Right ventricle myocardium inferior (tissue), 1 donor: ENCODE data around the gene PLCB4. TPM values are rescaled to one million over a fixed set of nuclear protein-coding genes. Genes with fewer than 3 reads are reported as not detected.
A peak's percentile ranks its signal among the peaks of the same experiment; 100 is the strongest.

ENCODE experiments used
- ATAC-seq: fragments of 200-7000 bp; cut with Tn5 transposase; one replicate; pipeline ENCODE4 v1.9.1; 2020; ENCODE audit warnings: mild to moderate bottlenecking, moderate library complexity
- DNase-seq: peaks from one replicate; pipeline ENCODE4 v3.0.0; 2021; ENCODE audit errors: missing footprints
- intact Hi-C: fragments of 100-400 bp; cut with DNase I; formaldehyde crosslinking; loops from one replicate; pipeline ENCODE4 v1.11.0; 2022
- total RNA-seq: library from RNA; stranded (reverse); fragmentation: NEBNext Ultra II Directional; extraction: Animal tissue kit (Norgen Biotek cat#: 25700); gene quantifications from one replicate; pipeline ENCODE4 v1.2.1, GENCODE V29; 2021
- donor health status: DM: no; HTN: yes; CAD: no; lungs with severe emphysema.

PLCB4 gene
- total RNA-seq, 1 donor from 2014 or later: 27.7 TPM

DNA sequence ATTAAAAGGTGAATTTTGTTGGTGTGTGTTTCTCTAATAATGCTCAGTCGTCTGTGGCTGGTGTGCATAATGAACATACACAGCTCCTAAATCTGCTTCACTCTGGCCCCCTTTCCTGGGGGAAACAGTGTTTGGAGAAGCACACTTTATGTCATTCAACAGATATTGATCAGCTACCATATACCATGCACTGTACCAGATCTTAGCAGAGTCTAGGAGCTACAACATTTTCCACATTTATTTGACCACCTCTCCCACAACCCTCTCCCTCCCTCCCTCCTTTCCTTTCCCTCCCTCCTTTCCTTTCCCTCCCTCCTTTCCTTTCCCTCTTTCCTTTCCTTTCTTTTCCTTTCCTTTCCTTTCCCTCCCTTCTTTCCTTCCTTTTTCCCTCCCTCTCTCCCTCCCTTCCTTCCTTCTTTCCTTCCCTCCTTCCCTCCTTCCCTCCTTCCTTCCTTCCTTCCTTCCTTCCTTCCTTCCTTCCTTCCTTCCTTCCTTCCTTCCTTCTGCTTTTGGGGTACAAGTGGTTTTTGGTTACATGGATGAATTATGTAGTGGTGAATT lies 85.7 kb downstream of the PLCB4 start:
- no peak for ATAC-seq
- intact Hi-C loops: no loop called here
- DNase-seq: no peak

DNA sequence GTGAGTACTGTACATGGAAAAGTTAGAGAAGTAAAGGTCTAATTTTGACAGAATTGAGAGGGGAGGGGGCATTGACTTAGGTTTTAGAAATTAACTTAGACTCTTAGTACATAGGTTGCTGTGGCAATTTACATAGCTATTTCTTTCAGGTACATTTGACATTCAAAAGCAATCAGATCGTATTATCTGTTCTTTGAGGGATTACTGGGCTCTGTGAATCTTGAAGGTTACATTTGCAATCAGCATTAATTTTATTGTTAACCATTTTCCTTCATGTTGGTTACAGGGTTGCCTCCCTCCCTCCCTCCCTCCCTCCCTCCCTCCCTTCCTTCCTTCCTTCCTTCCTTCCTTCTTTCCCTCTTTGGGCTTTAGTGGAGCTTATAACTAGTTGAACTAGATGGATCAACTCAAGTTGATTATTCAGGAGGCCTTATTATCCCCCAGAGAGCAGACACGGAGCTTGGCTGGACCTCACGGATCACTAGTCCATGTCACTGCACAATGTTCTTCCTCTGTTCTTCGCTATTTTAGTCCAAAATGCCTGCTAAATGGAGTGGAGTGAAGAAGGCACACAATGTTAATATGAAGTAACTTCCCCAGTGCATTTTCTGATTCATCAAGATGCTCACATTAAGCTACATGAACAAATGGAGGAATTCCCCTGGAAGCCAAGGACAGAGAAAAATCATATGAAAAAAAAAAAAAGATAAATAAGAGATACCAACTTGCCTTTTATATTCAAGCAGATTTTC lies 87.8 kb downstream of the PLCB4 start:
- ATAC-seq (no peak), DNase-seq (no peak)
- intact Hi-C loops: no loop called here

- no peak for ATAC-seq
- intact Hi-C loops: loop anchor here (5.0 kb wide), 3 partner anchors 38 to 173 kb away; no protein-coding TSS in a partner anchor
These were observed 91.4 kb downstream of the PLCB4 start for GRCh38 chr20:9160331-9160730.

DNA sequence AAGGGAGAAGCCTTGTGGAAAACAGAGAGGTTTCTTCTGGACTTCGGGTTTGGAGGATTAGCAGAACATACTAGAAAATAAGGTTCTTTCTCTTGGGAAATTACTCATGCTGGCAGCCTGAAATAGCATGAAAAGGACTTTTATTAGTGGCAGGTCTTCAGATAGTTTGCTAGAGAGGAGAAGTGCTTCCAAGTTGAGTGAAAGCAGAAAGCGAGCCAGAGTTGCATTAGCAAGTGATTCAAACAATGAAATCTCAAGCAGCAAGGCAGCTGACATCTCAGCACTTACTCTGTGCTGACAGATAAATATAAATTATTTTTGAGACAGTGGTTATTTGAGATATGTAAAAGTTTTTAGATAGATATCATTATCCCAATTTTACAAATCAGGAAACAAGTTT lies 91.9 kb downstream of the PLCB4 start:
- intact Hi-C loops: loop anchor here (5.0 kb wide), 3 partner anchors 38 to 173 kb away; no protein-coding TSS in a partner anchor
- ATAC-seq: peak; percentile 62

More at GRCh38 chr20:9160331-9160730, 91.4 kb downstream of the PLCB4 start:
- DNase-seq: no peak

GRCh38 chr20:9161311-9161710 lies 92.4 kb downstream of the PLCB4 start:
- no peak for DNase-seq
- no peak for ATAC-seq
- intact Hi-C loops: loop anchor here (5.0 kb wide), 3 partner anchors 39 to 174 kb away; no protein-coding TSS in a partner anchor

More for the DNA sequence above, 91.9 kb downstream of the PLCB4 start:
- no peak for DNase-seq

DNA sequence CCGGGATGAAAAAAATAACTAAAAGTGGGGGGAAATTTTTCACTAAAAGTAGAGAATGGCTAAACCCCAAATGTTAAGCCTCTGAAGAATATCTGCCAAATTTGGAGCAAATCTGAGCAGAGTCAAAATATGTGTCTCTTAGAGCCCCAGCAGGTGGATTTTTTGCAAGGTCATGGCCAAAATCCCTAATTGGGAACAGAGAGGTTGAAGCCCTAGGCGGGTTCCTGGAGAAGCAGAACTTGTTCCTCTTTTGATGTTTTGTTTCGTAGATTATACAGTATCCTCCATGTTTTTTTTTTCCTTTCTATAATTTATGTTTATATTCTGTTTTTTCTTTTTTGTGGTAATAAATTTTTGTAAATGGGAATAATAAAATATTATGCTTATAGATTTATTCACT lies 94.4 kb downstream of the PLCB4 start:
- intact Hi-C loops: loop anchor here (5.0 kb wide), 3 partner anchors 41 to 176 kb away; no protein-coding TSS in a partner anchor
- DNase-seq (no peak), ATAC-seq (no peak)

DNA sequence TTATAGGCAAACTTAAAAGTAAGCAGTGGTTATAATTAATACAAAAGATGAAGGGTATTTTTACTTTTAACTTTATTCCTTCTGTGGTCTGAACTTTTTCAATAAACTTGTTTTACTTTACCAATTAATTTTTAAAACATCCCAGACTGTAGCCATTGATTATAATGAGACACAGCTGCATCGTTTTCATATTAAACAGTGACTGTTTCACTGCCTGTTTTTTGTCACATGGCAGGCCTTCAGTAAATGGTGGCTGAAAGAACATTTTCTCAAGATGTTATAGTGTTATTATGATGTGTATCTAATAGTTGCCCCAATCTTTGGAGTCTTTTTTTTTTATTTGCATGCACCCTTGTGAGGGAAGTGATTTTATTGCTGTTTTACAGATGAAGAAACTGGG lies 95.1 kb downstream of the PLCB4 start:
- intact Hi-C loops: loop anchor here (5.0 kb wide), 3 partner anchors 42 to 177 kb away; no protein-coding TSS in a partner anchor
- ATAC-seq (no peak), DNase-seq (no peak)

DNA sequence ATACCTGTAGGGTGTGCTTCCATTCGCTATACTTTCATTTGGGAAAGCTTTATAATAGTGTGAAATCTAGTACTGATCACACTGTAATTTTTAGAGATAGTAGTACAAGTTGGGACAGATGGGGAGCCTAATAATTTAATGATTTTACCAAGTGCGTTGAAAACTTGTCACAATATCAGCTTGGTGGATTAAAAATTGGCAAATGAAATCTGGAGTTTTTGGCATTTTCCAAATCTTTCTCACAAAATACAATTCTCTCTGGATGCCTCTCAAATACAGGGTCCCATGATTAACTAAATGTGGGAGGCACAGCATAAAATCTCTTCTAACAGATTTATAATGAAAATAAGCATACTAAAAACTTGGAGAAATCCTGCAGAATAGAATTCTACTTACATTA lies 96.4 kb downstream of the PLCB4 start:
- DNase-seq (no peak), ATAC-seq (no peak)
- intact Hi-C loops: no loop called here

- intact Hi-C loops: no loop called here
- ATAC-seq (peak; percentile 50), DNase-seq (no peak)
These were observed 97.4 kb downstream of the PLCB4 start for GRCh38 chr20:9166153-9166780.

GRCh38 chr20:9169409-9169808 lies 100.5 kb downstream of the PLCB4 start:
- ATAC-seq: no peak
- intact Hi-C loops: no loop called here
- no peak for DNase-seq

DNA sequence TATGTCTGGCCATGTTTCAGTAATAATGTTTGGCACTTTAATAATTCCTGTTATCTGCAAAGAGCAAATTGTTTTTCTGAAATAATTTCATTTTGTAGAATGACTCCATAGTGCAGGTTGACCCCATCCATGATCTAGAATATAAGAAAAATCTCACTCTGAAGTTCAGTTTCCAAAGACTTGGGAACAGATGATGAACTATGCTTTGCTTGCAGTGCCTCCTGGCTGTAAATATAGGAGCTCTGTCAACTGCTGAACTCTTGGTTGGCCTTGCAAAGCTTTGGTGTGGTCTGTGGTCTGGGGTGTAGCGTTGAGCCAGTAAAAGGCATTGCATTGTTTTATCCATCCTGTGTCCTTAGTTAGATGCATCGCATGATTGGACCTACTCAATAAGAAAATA lies 104.0 kb downstream of the PLCB4 start:
- intact Hi-C loops: loop anchor here (5.0 to 10.0 kb wide), 2 partner anchors 39 to 318 kb away; no protein-coding TSS in a partner anchor
- no peak for DNase-seq
- peak; percentile 34 for ATAC-seq

- intact Hi-C loops: loop anchor here (10.0 kb wide), 1 partner anchor 322 kb away; no protein-coding TSS in a partner anchor
- no peak for ATAC-seq
- DNase-seq: no peak
These were observed 108.4 kb downstream of the PLCB4 start for GRCh38 chr20:9177278-9177677.

GRCh38 chr20:9179193-9179802 lies 110.4 kb downstream of the PLCB4 start:
- ATAC-seq (no peak), DNase-seq (no peak)
- intact Hi-C loops: loop anchor here (10.0 kb wide), 1 partner anchor 324 kb away; no protein-coding TSS in a partner anchor

- intact Hi-C loops: loop anchor here (10.0 kb wide), 1 partner anchor 325 kb away; no protein-coding TSS in a partner anchor
- ATAC-seq (no peak), DNase-seq (no peak)
These were observed 111.0 kb downstream of the PLCB4 start for GRCh38 chr20:9179867-9180266.

GRCh38 chr20:9180481-9181257 lies 111.8 kb downstream of the PLCB4 start:
- intact Hi-C loops: no loop called here

GRCh38 chr20:9185511-9185910 lies 116.6 kb downstream of the PLCB4 start:
- intact Hi-C loops: no loop called here
- ATAC-seq (no peak), DNase-seq (no peak)

More at GRCh38 chr20:9180481-9181257, 111.8 kb downstream of the PLCB4 start:
- DNase-seq (no peak), ATAC-seq (no peak)

GRCh38 chr20:9186396-9186795 lies 117.5 kb downstream of the PLCB4 start:
- intact Hi-C loops: no loop called here
- DNase-seq: no peak
- ATAC-seq: no peak

GRCh38 chr20:9195031-9195430 lies 126.1 kb downstream of the PLCB4 start:
- DNase-seq (no peak), ATAC-seq (no peak)
- intact Hi-C loops: no loop called here
